OCI-LY7 (cell line): ENCODE results near the gene FGF21.

Experiments
- CTCF ChIP-seq: fragments of 200-600 bp; sonication (generic); conservative IDR thresholded peaks from 2 replicates; pipeline ENCODE4 v1.5.1; 2014; ENCODE audit warnings: mild to moderate bottlenecking, antibody characterized with exemption, low read length, moderate library complexity, mixed read lengths
- EZH2phosphoT487 ChIP-seq: fragments of 200-600 bp; sonication (generic); IDR thresholded peaks from 2 replicates; pipeline ENCODE4 v1.6.1; 2018; ENCODE audit warnings: low read depth, borderline replicate concordance, mild to moderate bottlenecking, mixed run types, antibody characterized with exemption, low read length, moderate library complexity, mixed read lengths

GRCh38 chr19:48726556-48726955, 28.8 kb upstream of the FGF21 start:
- TF ChIP-seq CTCF: no peak
- TF ChIP-seq EZH2phosphoT487: no peak
